CD4-positive, alpha-beta T cell treated with Interferon alpha-2 for 1 hour (primary cell): ENCODE data around the gene TMEM61.

Experiments
- DNase-seq, 2 donors: peaks; one replicate each; pipeline ENCODE4 v3.0.0-alpha.2; 2020 to 2022

The TMEM61 gene

GRCh38 chr1:55040083-55040932 lies 59.9 kb downstream of the TMEM61 start:
- DNase-seq, result no peak

GRCh38 chr1:55040933-55041494 lies 60.6 kb downstream of the TMEM61 start:
- no peak for DNase-seq

GRCh38 chr1:55041613-55042012 lies 61.2 kb downstream of the TMEM61 start:
- no peak for DNase-seq
